ENCODE measurements around the gene GJD2.

GJD2 gene

GRCh38 chr15:34772312-34772711, 17.5 kb upstream of the GJD2 start:
- no peak for DNase-seq

- no peak for DNase-seq
Observed at GRCh38 chr15:34769711-34770110, 14.9 kb upstream of the GJD2 start.

- no peak for DNase-seq
Observed at GRCh38 chr15:34768530-34768929, 13.7 kb upstream of the GJD2 start.

- DNase-seq = no peak
Observed at GRCh38 chr15:34765741-34766140, 10.9 kb upstream of the GJD2 start.

GRCh38 chr15:34760909-34761308, 6.1 kb upstream of the GJD2 start:
- DNase-seq = no peak

- DNase-seq = no peak
Observed at GRCh38 chr15:34759992-34760391, 5.2 kb upstream of the GJD2 start.

- DNase-seq = no peak
Observed at GRCh38 chr15:34759347-34759746, 4.5 kb upstream of the GJD2 start.

GRCh38 chr15:34757262-34757661, 2.5 kb upstream of the GJD2 start:
- DNase-seq = no peak

GRCh38 chr15:34755419-34755773, 598 bp upstream of the GJD2 start:
- DNase-seq = no peak

- DNase-seq = no peak
Observed at GRCh38 chr15:34754171-34754601, 612 bp downstream of the GJD2 start.

GRCh38 chr15:34753236-34753894, 1.4 kb downstream of the GJD2 start:
- no peak for DNase-seq

GRCh38 chr15:34749691-34750090, 5.1 kb downstream of the GJD2 start:
- DNase-seq = no peak

GRCh38 chr15:34739346-34739745, 15.5 kb downstream of the GJD2 start:
- DNase-seq = no peak

- no peak for DNase-seq
Observed at GRCh38 chr15:34738002-34738401, 16.8 kb downstream of the GJD2 start.

GRCh38 chr15:34737477-34737876, 17.3 kb downstream of the GJD2 start:
- no peak for DNase-seq

- no peak for DNase-seq
Observed at GRCh38 chr15:34734303-34734702, 20.5 kb downstream of the GJD2 start.

GRCh38 chr15:34733621-34734020, 21.2 kb downstream of the GJD2 start:
- DNase-seq = no peak

- no peak for DNase-seq
Observed at GRCh38 chr15:34732430-34732829, 22.4 kb downstream of the GJD2 start.

- DNase-seq = no peak
Observed at GRCh38 chr15:34730701-34731100, 24.1 kb downstream of the GJD2 start.

- DNase-seq = no peak
Observed at GRCh38 chr15:34729886-34730285, 24.9 kb downstream of the GJD2 start.

GRCh38 chr15:34729056-34729455, 25.7 kb downstream of the GJD2 start:
- no peak for DNase-seq

- no peak for DNase-seq
Observed at GRCh38 chr15:34726406-34727100, 28.2 kb downstream of the GJD2 start.

GRCh38 chr15:34725556-34725955, 29.2 kb downstream of the GJD2 start:
- DNase-seq = no peak

- no peak for DNase-seq
Observed at GRCh38 chr15:34724481-34724880, 30.3 kb downstream of the GJD2 start.

- no peak for DNase-seq
Observed at GRCh38 chr15:34722439-34722836, 32.4 kb downstream of the GJD2 start.

Measured in NCI-H1436 (cell line).